ENCODE results near the gene POMGNT2.

The POMGNT2 gene

GRCh38 chr3:43105596-43106292 is at the start of gene POMGNT2:
Gene POMGNT2 (minus strand): TSS chr3:43106079. CDS start chr3:43081431, 24,648 bp downstream.
- peak; percentile 91 for DNase-seq

GRCh38 chr3:43154980-43155379 is 49.1 kb upstream of the POMGNT2 start:
- DNase-seq: no peak

GRCh38 chr3:43153216-43154083 is 47.6 kb upstream of the POMGNT2 start:
- DNase-seq: no peak

- no peak for DNase-seq
These were observed 46.8 kb upstream of the POMGNT2 start for GRCh38 chr3:43152649-43153048.

GRCh38 chr3:43148033-43148432 is 42.2 kb upstream of the POMGNT2 start:
- no peak for DNase-seq

GRCh38 chr3:43146599-43146998 is 40.7 kb upstream of the POMGNT2 start:
- DNase-seq: no peak

GRCh38 chr3:43144761-43145490 is 39.0 kb upstream of the POMGNT2 start:
- no peak for DNase-seq

GRCh38 chr3:43142472-43142871 is 36.6 kb upstream of the POMGNT2 start:
- no peak for DNase-seq

- DNase-seq: no peak
These were observed 32.8 kb upstream of the POMGNT2 start for GRCh38 chr3:43138488-43139231.

- DNase-seq: no peak
These were observed 27.2 kb upstream of the POMGNT2 start for GRCh38 chr3:43132870-43133636.

- no peak for DNase-seq
These were observed 26.3 kb upstream of the POMGNT2 start for GRCh38 chr3:43132193-43132592.

GRCh38 chr3:43128464-43128863 is 22.6 kb upstream of the POMGNT2 start:
- DNase-seq: no peak

- DNase-seq: no peak
These were observed 20.7 kb upstream of the POMGNT2 start for GRCh38 chr3:43126536-43126935.

- no peak for DNase-seq
These were observed 18.0 kb upstream of the POMGNT2 start for GRCh38 chr3:43123895-43124294.

- no peak for DNase-seq
These were observed 15.1 kb upstream of the POMGNT2 start for GRCh38 chr3:43120937-43121336.

GRCh38 chr3:43117257-43117656 is 11.4 kb upstream of the POMGNT2 start:
- no peak for DNase-seq

- DNase-seq: no peak
These were observed 7.8 kb upstream of the POMGNT2 start for GRCh38 chr3:43113671-43114070.

- DNase-seq: no peak
These were observed 382 bp upstream of the POMGNT2 start for GRCh38 chr3:43106293-43106628.

- no peak for DNase-seq
These were observed 951 bp downstream of the POMGNT2 start for GRCh38 chr3:43104660-43105595.

- no peak for DNase-seq
These were observed 1.8 kb downstream of the POMGNT2 start for GRCh38 chr3:43104039-43104438.

Measured in CD4-positive, alpha-beta T cell treated with Interleukin-21 for 1 hour (primary cell).